Effector CD4-positive, alpha-beta T cell (primary cell): ENCODE measurements around the gene BTNL9. TPM values are rescaled to one million over a fixed set of nuclear protein-coding genes. Genes with fewer than 3 reads are reported as not detected.
"Not testable (repeated sequence)": the region's sequence is repeated elsewhere in the genome, so short reads cannot be mapped to it uniquely, and the experiment has no call there.

Source experiments
- DNase-seq: peaks from one replicate; pipeline ENCODE4 v3.0.0-alpha.2; 2020
- total RNA-seq: gene quantifications from one replicate; lab custom pipeline; 2026; lab: John Stamatoyannopoulos, UW

Gene BTNL9
- total RNA-seq, result not detected

- no peak for DNase-seq
Observed at GRCh38 chr5:181039931-181040630, at the start of gene BTNL9. BTNL9 (plus strand) TSS chr5:181040266; CDS start chr5:181045490, 5,224 bp downstream.

DNA sequence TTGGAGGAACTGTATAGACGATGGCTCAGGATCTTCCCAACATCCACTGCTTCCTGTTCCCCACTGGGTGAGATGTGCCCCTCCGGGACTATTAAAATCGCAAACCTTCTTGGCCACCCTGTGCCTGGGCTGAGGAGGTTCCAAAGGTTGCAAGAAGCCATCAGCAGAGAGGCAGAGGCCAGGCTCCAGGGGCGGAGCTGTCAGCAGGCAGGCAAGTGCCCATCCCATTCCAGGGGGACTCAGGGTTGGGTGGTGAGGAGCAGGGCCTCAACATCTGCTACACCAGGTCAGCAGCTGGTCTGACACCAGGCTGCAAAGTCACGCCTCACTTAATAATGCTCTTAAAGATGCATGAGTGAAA is 49.2 kb upstream of the BTNL9 start:
- no peak for DNase-seq

- no peak for DNase-seq
Observed at GRCh38 chr5:181001947-181002346, 38.1 kb upstream of the BTNL9 start.

DNA sequence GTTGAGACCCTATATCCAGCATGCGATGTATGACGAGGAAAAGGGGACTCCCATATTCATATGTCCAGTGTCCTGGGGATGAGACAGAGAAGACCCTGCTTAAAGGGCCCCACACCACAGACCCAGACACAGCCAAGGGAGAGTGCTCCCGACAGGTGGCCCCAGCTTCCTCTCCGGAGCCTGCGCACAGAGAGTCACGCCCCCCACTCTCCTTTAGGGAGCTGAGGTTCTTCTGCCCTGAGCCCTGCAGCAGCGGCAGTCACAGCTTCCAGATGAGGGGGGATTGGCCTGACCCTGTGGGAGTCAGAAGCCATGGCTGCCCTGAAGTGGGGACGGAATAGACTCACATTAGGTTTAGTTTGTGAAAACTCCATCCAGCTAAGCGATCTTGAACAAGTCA is 34.3 kb upstream of the BTNL9 start:
- DNase-seq, result no peak

GRCh38 chr5:181008136-181008535 is 31.9 kb upstream of the BTNL9 start:
- DNase-seq, result no peak

GRCh38 chr5:181010018-181010417 is 30.0 kb upstream of the BTNL9 start:
- not testable (repeated sequence) for DNase-seq

GRCh38 chr5:181014654-181015053 is 25.4 kb upstream of the BTNL9 start:
- not testable (repeated sequence) for DNase-seq

DNA sequence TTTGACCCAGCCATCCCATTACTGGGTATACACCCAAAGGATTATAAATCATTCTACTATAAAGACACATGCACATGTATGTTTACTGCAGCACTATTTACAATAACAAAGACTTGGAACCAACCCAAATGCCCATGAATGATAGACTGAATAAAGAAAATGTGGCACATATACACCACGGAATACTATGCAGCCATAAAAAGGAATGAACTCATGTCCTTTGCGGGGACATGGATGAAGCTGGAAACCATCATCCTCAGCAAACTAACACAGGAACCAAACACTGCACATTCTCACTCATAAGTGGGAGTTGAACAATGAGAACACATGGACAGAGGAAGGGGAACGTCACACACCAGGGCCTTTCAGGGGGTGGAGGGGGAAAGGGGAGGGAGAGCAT is 22.6 kb upstream of the BTNL9 start:
- not testable (repeated sequence) for DNase-seq

GRCh38 chr5:181020688-181021087 is 19.4 kb upstream of the BTNL9 start:
- no peak for DNase-seq

DNA sequence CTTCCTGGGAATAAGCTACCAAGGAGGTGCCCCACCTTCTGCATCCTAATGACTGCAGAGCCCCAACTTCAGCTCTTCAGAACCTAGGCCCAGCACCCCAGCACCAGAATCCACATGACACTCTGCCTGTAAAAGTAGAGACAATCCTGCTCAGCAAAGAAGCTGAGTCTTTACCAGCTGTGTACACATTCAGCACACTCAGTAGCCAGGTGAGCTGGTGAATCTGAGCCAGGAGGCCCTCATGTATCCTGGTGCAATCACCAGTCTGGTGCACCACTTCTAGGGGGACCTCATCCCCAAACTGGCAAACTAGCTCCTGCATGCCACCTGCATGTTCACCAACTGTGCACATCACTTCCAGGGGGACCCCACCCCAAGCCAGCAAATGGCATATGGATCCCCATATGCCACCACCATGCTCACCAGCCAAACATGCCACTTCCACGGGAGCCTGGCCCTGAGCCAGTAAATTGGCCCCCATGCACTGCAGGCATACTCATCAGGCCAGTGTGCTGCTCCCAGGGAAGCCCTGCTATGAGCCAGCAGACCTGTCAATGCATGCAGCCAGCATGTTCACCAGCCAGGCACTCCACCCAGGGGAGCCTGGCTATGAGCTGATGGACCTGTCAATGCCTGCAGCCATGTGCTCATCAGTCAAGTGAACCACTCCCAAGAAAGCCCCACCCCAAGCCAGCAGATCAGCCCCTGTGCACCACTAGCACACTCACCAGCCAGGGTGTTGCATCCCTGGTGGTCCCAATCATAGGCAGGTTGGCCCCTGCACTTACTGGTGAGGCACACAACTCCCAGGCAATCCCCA is 15.6 kb upstream of the BTNL9 start:
- DNase-seq, result no peak

- no peak for DNase-seq
Observed at GRCh38 chr5:181027452-181028031, 12.5 kb upstream of the BTNL9 start.

DNA sequence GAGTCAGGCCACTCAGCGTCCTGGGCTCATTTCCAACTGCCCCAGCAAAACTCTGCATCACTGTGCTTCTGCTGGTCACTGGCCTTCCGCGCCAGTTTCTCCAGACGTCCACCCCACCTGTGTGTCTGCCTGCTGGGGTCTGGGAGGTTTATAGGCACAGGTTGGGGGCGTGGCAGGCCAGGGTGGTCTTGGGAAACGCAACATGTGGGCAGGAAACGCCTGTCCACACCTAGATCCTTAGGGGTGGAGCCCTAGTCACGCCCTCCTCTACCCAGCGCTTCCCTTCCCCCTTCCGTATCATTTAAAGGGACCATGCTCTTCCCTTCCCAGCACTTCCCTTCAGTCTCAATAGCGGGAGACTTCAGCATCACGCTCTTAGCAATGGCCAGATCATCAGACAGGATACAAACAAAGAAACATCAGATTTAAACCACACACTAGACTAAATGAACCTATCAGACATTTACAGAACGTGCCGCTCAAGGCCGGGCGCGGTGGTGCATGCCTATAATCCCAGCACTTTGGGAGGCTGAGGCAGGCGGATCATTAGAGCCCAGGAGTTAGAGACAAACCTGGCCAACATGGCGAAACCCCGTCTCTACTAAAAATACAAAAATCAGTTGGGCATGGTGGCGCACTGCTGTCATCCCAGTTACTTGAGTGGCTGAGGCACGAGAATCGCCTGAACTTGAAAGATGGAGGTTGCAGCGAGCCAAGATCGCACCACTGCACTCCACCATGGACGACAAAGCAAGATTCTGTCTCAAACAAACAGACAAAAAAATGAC is 11.8 kb upstream of the BTNL9 start:
- no peak for DNase-seq

DNA sequence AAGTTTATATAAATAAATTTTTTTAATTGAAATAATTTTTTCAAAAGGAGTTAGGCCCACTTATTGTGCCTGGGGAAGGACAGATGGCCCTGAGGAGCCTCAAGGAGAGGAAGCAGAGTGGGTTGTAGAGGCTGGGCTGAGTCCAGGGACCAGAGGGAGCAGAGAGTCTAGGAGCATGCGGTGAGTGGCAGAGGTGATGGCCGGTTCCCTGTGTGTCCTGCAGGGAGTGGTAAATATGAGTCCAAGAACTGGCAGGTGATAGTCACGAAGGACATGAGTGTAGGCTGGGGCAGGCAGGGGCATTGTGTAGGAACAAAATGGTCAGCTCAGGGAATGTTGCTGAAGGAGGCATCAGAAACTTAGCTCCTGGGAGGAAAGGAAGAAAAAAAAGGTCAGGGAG is 8.3 kb upstream of the BTNL9 start:
- no peak for DNase-seq

- DNase-seq, result no peak
Observed at GRCh38 chr5:181035991-181036815, 3.9 kb upstream of the BTNL9 start.

DNA sequence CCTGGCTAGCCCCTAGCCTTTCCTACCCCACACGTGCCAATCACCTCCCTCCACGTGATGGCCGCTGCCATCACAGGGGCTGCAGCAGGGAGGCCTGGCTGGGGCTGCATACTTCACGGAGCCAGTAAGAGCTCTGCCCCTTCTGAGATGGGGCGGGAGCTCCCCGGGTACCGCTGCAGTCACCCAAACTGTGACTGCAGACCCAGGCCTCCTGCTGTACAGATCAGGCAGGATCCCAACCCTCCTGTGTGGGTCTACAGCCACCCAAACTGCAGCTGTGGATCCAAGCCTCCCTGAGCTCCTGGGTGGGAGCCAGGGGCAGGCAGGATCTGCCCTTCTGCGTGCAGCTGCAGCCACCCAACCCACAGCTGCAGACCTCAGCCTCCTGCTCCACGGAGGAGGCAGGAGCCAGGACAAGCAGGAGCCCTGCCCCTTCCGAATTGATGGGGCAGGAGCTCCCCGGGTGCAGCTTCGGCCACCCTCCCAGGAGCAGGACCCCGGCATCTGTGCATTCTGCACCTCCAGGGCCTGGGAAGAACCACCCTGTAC is 3.2 kb upstream of the BTNL9 start:
- no peak for DNase-seq

GRCh38 chr5:181037365-181037861 is 2.7 kb upstream of the BTNL9 start:
- DNase-seq, result no peak

DNA sequence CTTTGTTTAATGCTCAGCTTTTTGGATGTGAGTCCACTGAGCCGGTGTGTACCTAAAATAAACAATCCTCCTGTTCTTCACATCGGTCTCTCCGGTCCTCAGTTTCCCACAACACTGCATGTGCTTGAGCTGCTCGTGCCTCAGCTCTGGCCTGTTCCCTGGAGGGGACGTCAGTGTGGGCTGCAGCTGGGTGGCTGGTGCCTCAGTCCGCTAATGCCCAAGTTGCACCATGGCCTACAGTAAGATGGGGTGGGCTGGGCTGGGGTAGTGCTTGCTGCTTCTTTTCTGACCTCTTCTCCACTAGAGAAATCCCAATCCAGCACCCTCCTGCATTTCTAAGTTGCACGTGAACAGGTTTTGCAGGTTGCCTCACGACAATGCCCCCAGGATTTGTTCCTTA is 595 bp upstream of the BTNL9 start:
- no peak for DNase-seq

DNA sequence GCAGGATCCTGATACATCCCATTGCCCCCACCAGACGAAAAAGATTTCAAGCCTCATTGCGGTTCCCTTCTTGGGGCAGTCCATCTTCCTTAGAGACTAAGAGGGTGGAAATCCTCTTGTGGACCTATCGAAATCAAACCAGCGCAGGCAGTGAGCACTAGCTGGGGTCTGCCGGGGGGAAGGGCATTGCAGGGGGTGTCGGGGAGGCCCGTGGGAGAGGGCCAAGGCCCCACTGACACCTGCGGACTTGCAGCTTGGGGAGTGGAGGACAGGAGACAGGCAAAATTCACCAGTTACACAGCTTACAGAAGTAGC is 522 bp downstream of the BTNL9 start:
- DNase-seq, result no peak

DNA sequence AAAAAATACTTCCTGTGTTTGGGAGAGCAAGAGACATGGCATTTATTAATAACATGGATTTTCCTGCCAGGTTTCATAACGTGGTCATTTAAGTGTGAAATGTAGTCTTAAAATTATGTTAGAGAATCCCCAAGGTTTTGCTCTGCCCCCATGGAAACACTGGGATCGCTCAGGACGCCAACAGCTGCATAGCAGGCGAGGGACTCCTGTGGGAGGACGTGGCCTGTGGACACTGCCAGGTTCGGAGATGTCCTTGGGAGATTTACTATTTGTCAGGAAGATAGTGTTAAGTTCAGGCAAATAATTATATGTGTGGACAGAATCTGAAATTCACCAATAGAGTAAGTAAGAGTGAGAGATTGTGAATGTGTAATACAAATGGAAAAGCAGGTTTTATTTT is 977 bp downstream of the BTNL9 start:
- DNase-seq, result no peak

DNA sequence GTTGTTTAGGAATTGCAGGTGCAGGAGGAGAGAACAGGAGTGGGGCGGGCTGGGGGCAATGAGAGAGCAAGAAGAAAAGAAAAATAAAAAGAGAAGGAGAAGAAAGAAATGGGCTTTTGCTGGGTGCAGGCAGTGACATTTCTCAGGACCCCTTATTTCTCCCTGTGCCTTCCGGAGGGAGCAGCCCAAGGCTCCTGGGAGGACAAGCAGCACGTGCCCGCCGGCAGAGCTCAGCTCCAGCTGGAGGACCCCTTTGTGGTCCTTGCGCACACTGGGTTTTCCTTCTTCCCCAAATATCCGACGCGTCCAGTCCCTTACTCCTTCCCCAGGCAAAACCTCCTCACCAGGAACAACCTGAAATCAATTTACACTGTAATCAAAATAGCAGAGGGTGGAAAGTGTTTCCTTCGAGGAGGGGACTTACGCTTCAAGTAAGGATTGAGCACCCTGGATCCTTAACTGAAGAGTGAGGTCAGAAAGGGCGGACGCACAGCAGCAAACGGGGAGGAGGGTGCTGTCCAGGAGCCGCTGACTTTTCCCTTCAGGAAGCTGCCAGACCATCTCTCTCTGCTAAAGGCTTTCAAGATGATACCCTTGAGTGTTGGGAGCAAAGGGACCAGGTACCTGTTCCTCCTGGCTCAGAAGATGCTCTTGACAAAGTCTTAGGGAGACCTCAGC is 2.1 kb downstream of the BTNL9 start:
- no peak for DNase-seq

DNA sequence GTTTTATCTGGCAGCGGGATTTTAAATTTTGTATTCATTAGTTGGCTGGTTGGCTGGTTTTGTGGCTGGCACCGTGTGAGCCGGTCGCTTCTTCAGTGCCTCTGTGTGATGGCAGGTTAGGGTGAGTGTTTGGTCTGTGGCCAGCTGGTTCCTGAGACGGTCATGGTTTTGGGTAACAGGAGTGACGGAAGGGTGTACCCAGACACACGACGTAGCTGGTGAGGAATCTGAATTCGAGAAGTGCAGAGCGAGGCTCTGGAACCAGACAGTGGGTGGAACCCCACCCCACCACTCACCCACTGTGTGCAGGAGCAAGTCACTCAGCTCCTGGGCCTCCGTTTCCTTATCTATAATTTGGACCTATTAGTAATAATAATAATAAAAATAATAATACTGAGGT is 2.7 kb downstream of the BTNL9 start:
- no peak for DNase-seq
